GM23338 (cell line): Measurements from ENCODE around the gene NIT1. TPM values are rescaled to one million over a fixed set of nuclear protein-coding genes. Genes with fewer than 3 reads are reported as not detected.

Experiments used
- ATAC-seq: fragments of 200-7000 bp; cut with Tn5 transposase; 3 replicates; pipeline ENCODE4 v1.9.1; 2020
- DNase-seq: peaks from one replicate; pipeline ENCODE4 v3.0.0-alpha.2; 2015; ENCODE audit warnings: low spot score
- H2AFZ ChIP-seq: fragments of 200-600 bp; sonication (generic); 2 replicates; pipeline ENCODE4 v1.8.0; 2016; ENCODE audit warnings: antibody characterized with exemption, mild to moderate bottlenecking, moderate library complexity
- H3F3A ChIP-seq: fragments of 200-600 bp; sonication (generic); replicated peaks from 2 replicates; pipeline ENCODE4 v1.8.0; 2017; ENCODE audit warnings: antibody characterized with exemption, mixed run types, low read depth
- H3K27ac ChIP-seq: fragments of 200-600 bp; sonication (generic); 2 replicates; pipeline ENCODE4 v1.6.1; 2016; ENCODE audit warnings: low read depth
- H3K27me3 ChIP-seq: fragments of 200-600 bp; sonication (generic); 2 replicates; pipeline ENCODE4 v1.8.0; 2016; ENCODE audit warnings: mild to moderate bottlenecking, mixed run types, moderate library complexity; ENCODE audit not compliant: insufficient read depth
- H3K36me3 ChIP-seq: fragments of 200-600 bp; sonication (generic); 2 replicates; pipeline ENCODE4 v1.8.0; 2016; ENCODE audit warnings: mild to moderate bottlenecking; ENCODE audit not compliant: insufficient read depth
- H3K4me1 ChIP-seq: fragments of 200-600 bp; sonication (generic); 2 replicates; pipeline ENCODE4 v1.8.0; 2016; ENCODE audit warnings: mild to moderate bottlenecking, moderate library complexity; ENCODE audit not compliant: insufficient read depth
- H3K4me2 ChIP-seq: fragments of 200-600 bp; sonication (generic); 2 replicates; pipeline ENCODE4 v1.7.1; 2017; ENCODE audit warnings: mixed run types
- H3K4me3 ChIP-seq: fragments of 200-600 bp; sonication (generic); 2 replicates; pipeline ENCODE4 v1.6.1; 2016; ENCODE audit warnings: mixed run types
- H3K79me2 ChIP-seq: fragments of 200-600 bp; sonication (generic); replicated peaks from 2 replicates; pipeline ENCODE4 v1.8.0; 2017; ENCODE audit warnings: mild to moderate bottlenecking; ENCODE audit not compliant: insufficient read depth
- H3K9me2 ChIP-seq: fragments of 200-600 bp; sonication (generic); 2 replicates; pipeline ENCODE4 v1.8.0; 2017; ENCODE audit not compliant: insufficient read depth
- H4K20me1 ChIP-seq: fragments of 200-600 bp; sonication (generic); replicated peaks from 2 replicates; pipeline ENCODE4 v1.8.0; 2017; ENCODE audit warnings: mild to moderate bottlenecking; ENCODE audit not compliant: insufficient read depth
- H3K27ac Mint-ChIP-seq: 2 replicates; pipeline ENCODE4 v1.8.0; 2020; ENCODE audit warnings: inconsistent platforms, mild to moderate bottlenecking, moderate library complexity, mixed read lengths
- H3K27me3 Mint-ChIP-seq: 3 replicates; pipeline ENCODE4 v1.8.0; 2022; ENCODE audit warnings: low read depth, mild to moderate bottlenecking, moderate library complexity, mixed read lengths, inconsistent platforms; ENCODE audit not compliant: insufficient read depth, poor library complexity
- H3K36me3 Mint-ChIP-seq: 3 replicates; pipeline ENCODE4 v1.8.0; 2021; ENCODE audit warnings: low read depth, mild to moderate bottlenecking, inconsistent platforms, moderate library complexity, mixed read lengths
- H3K4me1 Mint-ChIP-seq: 3 replicates; pipeline ENCODE4 v1.8.0; 2020; ENCODE audit warnings: mild to moderate bottlenecking, inconsistent platforms, mixed read lengths
- H3K4me3 Mint-ChIP-seq: 3 replicates; pipeline ENCODE4 v1.8.0; 2021; ENCODE audit warnings: moderate library complexity, mild to moderate bottlenecking, inconsistent platforms, mixed read lengths
- H3K9me3 Mint-ChIP-seq: 3 replicates; pipeline ENCODE4 v1.8.0; 2020; ENCODE audit warnings: moderate library complexity, mild to moderate bottlenecking, inconsistent platforms, mixed read lengths
- ETS1 ChIP-seq: IDR thresholded peaks from 2 replicates; pipeline ENCODE4 v1.6.1; 2016; ENCODE audit warnings: antibody characterized with exemption
- EZH2phosphoT487 ChIP-seq: fragments of 200-600 bp; sonication (generic); IDR thresholded peaks from one replicate; pipeline ENCODE4 v1.8.1; 2018; ENCODE audit warnings: antibody characterized with exemption; ENCODE audit not compliant: unreplicated experiment
- JUNB ChIP-seq: IDR thresholded peaks from one replicate; pipeline ENCODE4 v1.6.1; 2016; ENCODE audit warnings: antibody characterized with exemption; ENCODE audit not compliant: unreplicated experiment
- POLR2AphosphoS5 ChIP-seq: IDR thresholded peaks from 2 replicates; pipeline ENCODE4 v1.6.1; 2016; ENCODE audit warnings: antibody characterized with exemption, low read depth
- STAT1 ChIP-seq: IDR thresholded peaks from one replicate; pipeline ENCODE4 v1.6.1; 2016; ENCODE audit warnings: antibody characterized with exemption; ENCODE audit not compliant: unreplicated experiment
- ZNF331 ChIP-seq: fragments of 250-450 bp; sonication (Bioruptor Pico); IDR thresholded peaks from 2 replicates; pipeline ENCODE4 v1.5.0; 2020; ENCODE audit warnings: low read depth, mild to moderate bottlenecking, moderate library complexity
- polyA plus RNA-seq: library from polyadenylated mRNA; unstranded; fragments of >200 nt; fragmentation: Nextera tagmentation; extraction: Ambion mirVana; gene quantifications from 2 replicates; pipeline ENCODE4 v1.2.1, GENCODE V29; 2016
- total RNA-seq: library from RNA; depleted of rRNA; stranded (reverse); fragments of >200 nt; shearing (Covaris generic); gene quantifications from 2 replicates; pipeline ENCODE4 v1.2.3, GENCODE V29; 2014
- TF ChIP-seq, protein P1 (sequence below), 2 experiments: fragments of 200-600 bp in 1 of 2; sonication (generic) in 1 of 2; conservative IDR thresholded peaks; 2 replicates each; pipeline versions ENCODE4 v1.5.1 to v1.6.1; 2016 to 2017; ENCODE audit warnings: antibody characterized with exemption in 2 of 2, low read depth in 2 of 2, mild to moderate bottlenecking in 2 of 2, moderate library complexity in 1 of 2

Gene NIT1
- total and polyA plus RNA-seq, 2 experiments from 2014 or later: 35.9 to 43.0 TPM

DNA sequence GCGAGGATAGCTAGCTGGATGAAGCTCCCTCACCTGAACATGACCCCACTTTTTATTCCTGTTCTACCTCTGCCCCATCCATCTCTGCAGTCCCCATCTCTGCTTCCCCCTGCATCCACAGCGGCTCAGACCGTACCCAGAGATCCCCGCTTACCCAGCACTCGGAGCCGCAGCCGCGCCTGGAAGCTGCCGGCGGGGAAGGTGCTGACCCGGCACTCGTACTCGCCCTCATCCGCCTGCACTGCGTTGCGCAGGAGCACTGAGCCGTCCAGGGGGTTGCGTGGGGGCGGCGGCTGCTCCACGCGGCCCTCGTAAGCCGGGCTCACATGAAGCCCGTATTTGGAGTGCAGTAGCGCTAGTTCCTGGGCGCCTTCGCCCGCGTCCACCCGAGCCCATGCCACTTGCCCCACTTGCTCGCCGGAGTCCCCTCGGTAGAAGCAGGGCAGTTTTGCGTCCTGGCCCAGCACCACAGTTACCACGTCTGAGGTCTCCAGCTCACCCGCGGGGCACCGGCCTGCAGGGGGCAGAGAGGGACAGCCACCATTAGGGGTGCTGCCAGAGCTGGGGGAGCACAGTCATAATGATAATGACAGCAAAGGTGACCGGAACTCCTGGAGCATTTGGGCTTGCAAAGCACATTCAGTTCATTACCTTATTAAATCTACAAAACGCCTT is 38.3 kb upstream of the NIT1 start:
- Histone ChIP-seq H3K27ac (no peak overlapping the region), H3K79me2 (no peaks in the 10 kb centered on the region), H3K9me2 (no peaks in the 10 kb centered on the region; the same call in 1 of the 2 replicates), H2AFZ (peak overlapping the region; percentile 92), H3K36me3 (no peaks in the 10 kb centered on the region), H3F3A (peaks cover 5% of the 10 kb centered on the region; the same call in 1 of the 2 replicates), H3K27me3 (no peaks in the 10 kb centered on the region), H3K4me2 (peak overlapping the region; percentile 65; the same call in 1 of the 2 replicates), H4K20me1 (no peaks in the 10 kb centered on the region), H3K4me1 (peaks cover 8% of the 10 kb centered on the region; the same call in 1 of the 2 replicates), H3K4me3 (peak overlapping the region; percentile 42)
- Mint-ChIP-seq H3K27me3 (peaks cover 10% of the 10 kb centered on the region), H3K36me3 (no peaks in the 10 kb centered on the region; the same call in 2 of the 3 replicates), H3K4me1 (peaks cover 8% of the 10 kb centered on the region), H3K27ac (no peak overlapping the region), H3K4me3 (no peak overlapping the region), H3K9me3 (no peaks in the 10 kb centered on the region)
- peak; percentile 75 for ATAC-seq
- peak; percentile 51 for DNase-seq
- TF ChIP-seq ETS1 (no peak), STAT1 (no peak), ZNF331 (CRISPR knock-in tag) (no peak), JUNB (no peak), POLR2AphosphoS5 (no peak)
- TF ChIP-seq, protein P1, sequence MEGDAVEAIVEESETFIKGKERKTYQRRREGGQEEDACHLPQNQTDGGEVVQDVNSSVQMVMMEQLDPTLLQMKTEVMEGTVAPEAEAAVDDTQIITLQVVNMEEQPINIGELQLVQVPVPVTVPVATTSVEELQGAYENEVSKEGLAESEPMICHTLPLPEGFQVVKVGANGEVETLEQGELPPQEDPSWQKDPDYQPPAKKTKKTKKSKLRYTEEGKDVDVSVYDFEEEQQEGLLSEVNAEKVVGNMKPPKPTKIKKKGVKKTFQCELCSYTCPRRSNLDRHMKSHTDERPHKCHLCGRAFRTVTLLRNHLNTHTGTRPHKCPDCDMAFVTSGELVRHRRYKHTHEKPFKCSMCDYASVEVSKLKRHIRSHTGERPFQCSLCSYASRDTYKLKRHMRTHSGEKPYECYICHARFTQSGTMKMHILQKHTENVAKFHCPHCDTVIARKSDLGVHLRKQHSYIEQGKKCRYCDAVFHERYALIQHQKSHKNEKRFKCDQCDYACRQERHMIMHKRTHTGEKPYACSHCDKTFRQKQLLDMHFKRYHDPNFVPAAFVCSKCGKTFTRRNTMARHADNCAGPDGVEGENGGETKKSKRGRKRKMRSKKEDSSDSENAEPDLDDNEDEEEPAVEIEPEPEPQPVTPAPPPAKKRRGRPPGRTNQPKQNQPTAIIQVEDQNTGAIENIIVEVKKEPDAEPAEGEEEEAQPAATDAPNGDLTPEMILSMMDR (conservative IDR thresholded peaks at IDR 0.05; ENCODE audit: low read depth in 2 of 2): peak; percentile 43 to 57

DNA sequence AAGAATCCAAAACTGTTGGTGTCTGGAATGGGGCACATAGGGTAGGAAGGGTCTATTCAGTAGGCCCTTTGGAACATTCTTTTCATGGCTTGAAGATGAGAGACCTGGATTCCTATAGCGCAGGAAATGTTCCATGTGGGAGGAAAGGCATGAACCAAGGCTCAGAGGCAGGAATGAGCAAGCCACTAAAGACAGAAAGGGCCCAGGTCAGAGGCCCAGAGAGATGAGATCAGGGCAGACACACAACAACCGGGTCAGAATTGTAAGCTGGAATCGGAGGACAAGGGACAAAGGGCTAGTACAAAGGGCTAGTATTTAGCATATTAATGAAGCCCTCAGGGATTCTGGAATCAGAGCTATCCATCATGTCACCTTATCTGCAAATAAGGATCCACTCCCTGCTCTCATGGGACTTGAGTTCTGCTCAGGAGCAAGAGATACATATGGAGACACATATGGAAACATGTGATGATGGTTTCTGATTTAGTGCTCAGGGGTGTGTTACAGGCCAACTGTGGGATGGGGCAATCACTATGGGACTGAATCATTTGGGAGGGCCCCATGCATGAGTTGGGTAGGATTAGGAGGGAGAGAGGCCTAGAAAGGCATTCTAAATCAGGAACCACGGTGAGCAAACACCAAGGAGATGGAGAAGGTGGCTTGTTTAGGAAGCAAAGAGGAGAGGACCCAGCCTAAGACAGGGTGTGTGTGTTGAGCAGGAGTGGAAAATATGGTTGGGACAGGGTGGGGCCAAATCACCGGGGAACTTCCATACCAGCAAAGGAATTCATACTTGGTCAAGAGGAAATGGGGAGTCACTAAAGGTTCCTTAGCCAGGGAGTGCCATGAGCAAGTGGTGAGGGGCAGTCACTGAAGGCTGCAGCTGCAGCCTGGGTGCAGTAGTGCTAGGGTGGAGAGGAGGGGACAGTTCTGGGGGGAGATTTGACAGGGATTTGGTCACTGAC is 37.2 kb upstream of the NIT1 start:
- no peak for ATAC-seq
- no peak overlapping the region; the same call in 1 of the 2 replicates for H3K4me2 ChIP-seq

More for the DNA sequence above, 37.2 kb upstream of the NIT1 start:
- no peaks in the 10 kb centered on the region for H3K79me2 ChIP-seq
- no peaks in the 10 kb centered on the region; the same call in 1 of the 2 replicates for H3K9me2 ChIP-seq
- H3F3A ChIP-seq: peaks cover 5% of the 10 kb centered on the region; the same call in 1 of the 2 replicates
- H3K27ac ChIP-seq: no peak overlapping the region
- H4K20me1 ChIP-seq: no peaks in the 10 kb centered on the region
- peaks cover 8% of the 10 kb centered on the region; the same call in 1 of the 2 replicates for H3K4me1 ChIP-seq
- no peak overlapping the region for H3K27ac Mint-ChIP-seq
- no peak for TF ChIP-seq EZH2phosphoT487
- no peak overlapping the region for H3K4me3 ChIP-seq
- H3K27me3 ChIP-seq: no peaks in the 10 kb centered on the region
- H3K36me3 ChIP-seq: no peaks in the 10 kb centered on the region
- H3K9me3 Mint-ChIP-seq: no peaks in the 10 kb centered on the region; the same call in 2 of the 3 replicates
- peak overlapping the region; percentile 92 for H2AFZ ChIP-seq
- H3K4me1 Mint-ChIP-seq: peaks cover 12% of the 10 kb centered on the region
- H3K36me3 Mint-ChIP-seq: no peaks in the 10 kb centered on the region; the same call in 2 of the 3 replicates
- no peak overlapping the region; the same call in 2 of the 3 replicates for H3K4me3 Mint-ChIP-seq
- peaks cover 16% of the 10 kb centered on the region for H3K27me3 Mint-ChIP-seq
- no peak for DNase-seq
